Body of pancreas (tissue), 4 donors: ENCODE data around the gene MYO10. TPM values are rescaled to one million over a fixed set of nuclear protein-coding genes. Genes with fewer than 3 reads are reported as not detected.
A peak's percentile ranks its signal among the peaks of the same experiment; 100 is the strongest.
"Not testable (repeated sequence)": the region's sequence is repeated elsewhere in the genome, so short reads cannot be mapped to it uniquely, and the experiment has no call there.

Experiments used
- ATAC-seq: fragments of 150-250 bp; one replicate; pipeline ENCODE4 v1.9.1; 2016
- DNase-seq, 4 donors: peaks; one replicate each; pipeline ENCODE4 v3.0.0-alpha.2; 2019
- H3K27ac ChIP-seq, 4 donors: fragments of 200-600 bp; sonication (generic); 1 replicate in 3 of 4; 2 replicates in 1 of 4; pipeline versions ENCODE4 v1.5.1 to v1.6.1; 2016 to 2019; ENCODE audit warnings: mild to moderate bottlenecking in 1 of 4, mixed read lengths in 1 of 4, moderate library complexity in 1 of 4
- H3K27me3 ChIP-seq, 2 donors: fragments of 200-600 bp; sonication (generic); one replicate each; pipeline ENCODE4 v1.6.0; 2016; ENCODE audit warnings: mild to moderate bottlenecking in 1 of 2
- H3K36me3 ChIP-seq, 2 donors: fragments of 200-600 bp; sonication (generic); replicated peaks in 1 of 2; 2 replicates each; pipeline ENCODE4 v1.5.1; 2016; ENCODE audit warnings: low read depth in 2 of 2; ENCODE audit not compliant: insufficient read depth in 1 of 2
- H3K4me1 ChIP-seq: fragments of 200-600 bp; sonication (generic); one replicate; pipeline ENCODE4 v1.6.0; 2016
- H3K4me3 ChIP-seq, 2 donors: fragments of 200-600 bp; sonication (generic); 1 replicate in 1 of 2; 2 replicates in 1 of 2; pipeline ENCODE4 v1.5.1; 2016 to 2019
- H3K9me3 ChIP-seq, 3 donors: fragments of 200-600 bp; sonication (generic); 1 replicate in 2 of 3; 2 replicates in 1 of 3; pipeline ENCODE4 v1.5.1; 2016
- CTCF ChIP-seq, 7 experiments: fragments of 450-650 bp in 4 of 7; fragments of 200-600 bp in 3 of 7; sonication (generic) in 3 of 7; IDR thresholded peaks; one replicate each; pipeline ENCODE4 v1.5.1; 2016 to 2019; ENCODE audit warnings: antibody characterized with exemption in 7 of 7
- POLR2A ChIP-seq, 3 donors: fragments of 450-650 bp; IDR thresholded peaks; one replicate each; pipeline ENCODE4 v1.6.1; 2016; ENCODE audit warnings: antibody characterized with exemption in 3 of 3, mild to moderate bottlenecking in 2 of 3
- WGBS, 2 donors: methylation state at CpG; one replicate each; pipeline ENCODE4 v1.1.5; 2017; 5-methylcytosine and 5-hydroxymethylcytosine counted together
- intact Hi-C: fragments of 100-400 bp; cut with DNase I; formaldehyde crosslinking; loops from one replicate; pipeline ENCODE4 v1.15.1; 2023
- total RNA-seq, 2 donors: library from RNA; depleted of rRNA; stranded (reverse); fragments of >200 nt; gene quantifications; one replicate each; pipeline ENCODE4 v1.1.0, GENCODE V29; 2016

MYO10 gene
- total RNA-seq, 2 donors from 2014 or later, result 35.8 to 162 TPM

- Histone ChIP-seq H3K36me3 (no peaks in the 10 kb centered on the region), H3K4me1 (peaks cover 32% of the 10 kb centered on the region), H3K4me3 (no peak overlapping the region), H3K27ac (no peak overlapping the region), H3K27me3 (no peaks in the 10 kb centered on the region), H3K9me3 (no peaks in the 10 kb centered on the region)
- 42 to 57% methylated on average over 11 of the region's 11 CpGs for WGBS, 2 donors
- TF ChIP-seq POLR2A (IDR thresholded peaks at IDR 0.05) (no peak), CTCF (IDR thresholded peaks at IDR 0.05) (no peak)
- ATAC-seq, result no peak
- no peak for DNase-seq
- intact Hi-C loops, result no loop called here
Measured at GRCh38 chr5:16740811-16741392, 195.2 kb downstream of the MYO10 start.

- DNase-seq (no peak), ATAC-seq (no peak)
- intact Hi-C loops, result no loop called here
- peaks cover 39% of the 10 kb centered on the region for H3K4me1 ChIP-seq
- no peaks in the 10 kb centered on the region for H3K27me3 ChIP-seq
- no peaks in the 10 kb centered on the region for H3K36me3 ChIP-seq
- WGBS, 2 donors, result 67 to 83% methylated on average over 17 of the region's 17 CpGs
- TF ChIP-seq POLR2A (IDR thresholded peaks at IDR 0.05) (no peak), CTCF (IDR thresholded peaks at IDR 0.05) (no peak)
- H3K27ac ChIP-seq, result no peak overlapping the region
- H3K4me3 ChIP-seq, result no peak overlapping the region
- no peaks in the 10 kb centered on the region for H3K9me3 ChIP-seq
Measured at GRCh38 chr5:16740066-16740810, 195.8 kb downstream of the MYO10 start.

GRCh38 chr5:16738393-16738792, 197.7 kb downstream of the MYO10 start:
- peak overlapping the region in 3 of 4 donors; percentile 77 to 84 (median 80) for H3K27ac ChIP-seq
- WGBS, 2 donors, result 89 to 90% methylated on average over 5 of the region's 5 CpGs

GRCh38 chr5:16737620-16738364, 198.3 kb downstream of the MYO10 start:
- ATAC-seq (no peak), DNase-seq (no peak)
- peaks cover 36% of the 10 kb centered on the region for H3K4me1 ChIP-seq
- no peaks in the 10 kb centered on the region for H3K36me3 ChIP-seq
- no peak overlapping the region for H3K4me3 ChIP-seq
- peak overlapping the region in 3 of 4 donors; percentile 77 to 84 (median 80) for H3K27ac ChIP-seq
- TF ChIP-seq CTCF (IDR thresholded peaks at IDR 0.05) (no peak), POLR2A (IDR thresholded peaks at IDR 0.05) (no peak)
- no peaks in the 10 kb centered on the region for H3K9me3 ChIP-seq
- 55 to 65% methylated on average over 11 of the region's 11 CpGs for WGBS, 2 donors
- H3K27me3 ChIP-seq, result no peaks in the 10 kb centered on the region
- intact Hi-C loops, result no loop called here

More at GRCh38 chr5:16738393-16738792, 197.7 kb downstream of the MYO10 start:
- peaks cover 36% of the 10 kb centered on the region for H3K4me1 ChIP-seq
- H3K36me3 ChIP-seq, intact Hi-C loops, ATAC-seq, H3K27me3 ChIP-seq, H3K4me3 ChIP-seq, DNase-seq, H3K9me3 ChIP-seq: not testable (repeated sequence)

- Histone ChIP-seq H3K36me3 (no peaks in the 10 kb centered on the region), H3K4me1 (peaks cover 36% of the 10 kb centered on the region), H3K9me3 (no peaks in the 10 kb centered on the region), H3K27ac (peak overlapping the region in 3 of 4 donors; percentile 77 to 84 (median 80)), H3K27me3 (no peaks in the 10 kb centered on the region), H3K4me3 (no peak overlapping the region)
- TF ChIP-seq CTCF (IDR thresholded peaks at IDR 0.05) (no peak), POLR2A (IDR thresholded peaks at IDR 0.05) (no peak)
- WGBS, 2 donors, result 56 to 63% methylated on average over 3 of the region's 3 CpGs
- no peak for DNase-seq
- no peak for ATAC-seq
- intact Hi-C loops, result no loop called here
Measured at GRCh38 chr5:16737209-16737608, 198.9 kb downstream of the MYO10 start.
